GF-D8 (cell line): ENCODE results near the gene COL3A1.

Experiments used
- DNase-seq: peaks from one replicate; lab custom pipeline; 2025; lab: John Stamatoyannopoulos, UW

The COL3A1 gene

GRCh38 chr2:188974164-188974563, at the start of gene COL3A1:
Gene COL3A1 (plus strand): TSS chr2:188974373. CDS start chr2:188974490, 117 bp downstream.
- DNase-seq: no peak

GRCh38 chr2:188928643-188929042, 45.5 kb upstream of the COL3A1 start:
- DNase-seq: no peak

GRCh38 chr2:188931361-188931760, 42.8 kb upstream of the COL3A1 start:
- no peak for DNase-seq

GRCh38 chr2:188937228-188938220, 36.6 kb upstream of the COL3A1 start:
- no peak for DNase-seq

GRCh38 chr2:188940171-188940570, 34.0 kb upstream of the COL3A1 start:
- DNase-seq: no peak

- no peak for DNase-seq
Measured at GRCh38 chr2:188944442-188944841, 29.7 kb upstream of the COL3A1 start.

GRCh38 chr2:188949046-188949818, 24.9 kb upstream of the COL3A1 start:
- no peak for DNase-seq

- no peak for DNase-seq
Measured at GRCh38 chr2:188952901-188953300, 21.3 kb upstream of the COL3A1 start.

- no peak for DNase-seq
Measured at GRCh38 chr2:188956290-188956689, 17.9 kb upstream of the COL3A1 start.

- no peak for DNase-seq
Measured at GRCh38 chr2:188956961-188957360, 17.2 kb upstream of the COL3A1 start.

- no peak for DNase-seq
Measured at GRCh38 chr2:188957646-188958045, 16.5 kb upstream of the COL3A1 start.

- no peak for DNase-seq
Measured at GRCh38 chr2:188963741-188964140, 10.4 kb upstream of the COL3A1 start.

GRCh38 chr2:188964976-188965546, 9.1 kb upstream of the COL3A1 start:
- DNase-seq: no peak

GRCh38 chr2:188965563-188965962, 8.6 kb upstream of the COL3A1 start:
- no peak for DNase-seq

- DNase-seq: no peak
Measured at GRCh38 chr2:188966079-188966571, 8.0 kb upstream of the COL3A1 start.

GRCh38 chr2:188966728-188967440, 7.3 kb upstream of the COL3A1 start:
- no peak for DNase-seq

GRCh38 chr2:188969236-188969635, 4.9 kb upstream of the COL3A1 start:
- no peak for DNase-seq

GRCh38 chr2:188969651-188970050, 4.5 kb upstream of the COL3A1 start:
- DNase-seq: no peak

GRCh38 chr2:188970211-188970610, 4.0 kb upstream of the COL3A1 start:
- DNase-seq: no peak

- no peak for DNase-seq
Measured at GRCh38 chr2:188971432-188971861, 2.7 kb upstream of the COL3A1 start.

GRCh38 chr2:188973641-188974040, 532 bp upstream of the COL3A1 start:
- DNase-seq: no peak
